Activated CD8-positive, alpha-beta memory T cell treated with anti-CD3 and anti-CD28 coated beads for 24 hours (primary cell): ENCODE measurements around the gene TRIM27.
"Not testable (repeated sequence)": the region's sequence is repeated elsewhere in the genome, so short reads cannot be mapped to it uniquely, and the experiment has no call there.

Source experiments
- DNase-seq: peaks from one replicate; pipeline ENCODE4 v3.0.0-alpha.2; 2020

The TRIM27 gene

DNA sequence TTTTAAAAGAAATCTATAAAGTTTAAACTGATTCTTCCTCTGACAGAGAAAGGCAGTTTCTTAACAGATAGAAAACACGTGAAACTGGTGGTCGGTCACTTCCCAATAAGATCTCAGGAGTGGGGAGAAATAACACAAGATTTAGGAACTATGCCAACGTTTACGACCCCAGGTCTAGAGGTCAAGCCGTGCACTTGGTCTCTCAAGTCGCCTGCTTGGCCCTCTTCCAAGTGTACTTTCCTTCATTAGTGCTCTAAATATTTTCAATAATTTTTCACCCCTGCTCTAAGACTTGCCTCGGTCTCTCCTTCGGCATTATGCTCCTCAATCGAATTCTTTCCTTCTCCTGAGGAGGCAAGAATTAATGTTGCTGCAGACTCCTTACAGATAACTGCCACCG lies 61.7 kb downstream of the TRIM27 start:
- no peak for DNase-seq

DNA sequence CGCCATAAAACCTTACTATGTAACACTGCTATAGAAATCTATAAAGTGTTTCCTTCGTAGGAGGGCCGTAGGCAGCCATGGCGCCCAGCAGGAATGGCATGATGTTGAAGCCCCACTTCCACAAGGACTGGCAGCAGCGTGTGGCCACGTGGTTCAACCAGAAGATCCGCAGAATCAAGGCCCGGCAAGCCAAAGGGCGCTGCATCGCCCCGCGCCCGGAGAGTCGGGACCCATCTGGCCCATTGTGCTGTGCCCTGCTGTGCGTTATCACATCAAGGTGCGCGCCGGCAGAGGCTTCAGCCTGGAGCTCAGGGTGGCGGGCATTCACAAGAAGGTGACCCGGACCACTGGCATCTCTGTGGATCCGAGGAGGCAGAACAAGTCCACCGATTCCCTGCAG lies 62.4 kb downstream of the TRIM27 start:
- DNase-seq, result no peak

DNA sequence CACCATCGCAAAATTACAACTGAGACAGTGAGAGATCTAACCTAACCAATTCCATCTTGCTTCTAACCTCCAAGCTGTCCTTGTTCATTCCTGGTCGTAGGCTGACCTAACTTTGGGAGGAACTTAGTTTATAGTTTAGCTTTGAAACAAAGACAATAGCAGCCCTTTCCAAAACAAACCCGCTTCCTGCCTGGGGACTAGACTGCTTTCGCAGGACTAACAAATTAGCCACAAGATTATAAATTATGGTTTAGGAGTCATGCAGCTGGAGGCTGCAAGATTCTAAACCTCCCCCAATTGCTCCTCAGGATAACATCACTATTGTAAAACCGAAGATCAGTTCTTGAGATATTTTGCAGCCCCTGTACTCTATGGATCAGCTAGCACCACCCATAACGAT lies 63.2 kb downstream of the TRIM27 start:
- DNase-seq, result no peak

DNA sequence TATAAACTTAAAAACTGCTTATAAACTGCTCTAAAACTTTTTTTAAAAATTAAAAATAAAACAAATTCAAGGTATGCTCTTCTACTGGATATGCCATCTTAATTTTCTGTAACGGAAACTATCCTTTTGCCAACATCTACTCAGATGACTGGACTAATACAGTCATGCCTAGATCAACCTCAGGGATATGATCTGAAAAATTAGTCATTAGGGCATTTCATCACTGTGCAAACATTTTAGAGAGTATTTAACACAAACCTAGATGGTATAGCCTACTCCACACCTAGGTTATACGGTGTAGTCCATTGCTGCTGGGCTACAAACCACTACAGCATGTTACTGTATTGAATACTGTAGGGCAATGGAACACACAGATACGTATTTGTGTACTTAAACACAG lies 64.8 kb downstream of the TRIM27 start:
- no peak for DNase-seq

DNA sequence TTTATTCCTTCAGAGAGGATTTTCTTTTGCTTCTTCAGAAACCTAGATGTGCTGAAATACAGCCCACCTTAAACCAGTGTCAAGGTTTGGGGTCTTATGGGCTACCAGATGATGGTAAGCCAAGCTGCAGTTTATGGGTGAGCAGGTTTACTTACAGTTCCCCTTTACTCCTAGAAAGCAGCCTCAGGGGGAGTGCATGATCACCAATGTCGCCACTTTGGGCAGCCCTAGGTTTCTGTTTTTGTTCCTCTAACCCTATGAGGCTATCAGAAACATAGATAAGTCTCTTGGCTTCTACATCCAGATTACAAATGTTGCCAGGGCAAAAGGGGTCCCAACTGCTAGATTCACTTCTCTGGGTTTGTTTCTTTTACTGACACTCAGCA lies 67.2 kb downstream of the TRIM27 start:
- no peak for DNase-seq

DNA sequence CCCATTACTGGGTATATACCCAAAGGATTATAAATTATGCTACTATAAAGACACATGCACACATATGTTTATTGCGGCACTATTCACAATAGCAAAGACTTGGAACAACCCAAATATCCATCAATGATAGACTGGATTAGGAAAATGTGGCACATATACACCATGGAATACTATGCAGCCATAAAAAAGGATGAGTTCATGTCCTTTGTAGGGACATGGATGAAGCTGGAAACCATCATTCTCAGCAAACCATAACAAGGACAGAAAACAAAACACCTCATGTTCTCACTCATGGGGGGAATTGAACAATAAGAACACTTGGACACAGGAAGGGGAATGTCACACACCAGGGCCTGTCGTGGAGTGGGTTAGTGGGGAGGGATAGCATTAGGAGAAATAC lies 69.4 kb downstream of the TRIM27 start:
- not testable (repeated sequence) for DNase-seq
